Measurements from ENCODE around the gene INHBC. TPM values are rescaled to one million over a fixed set of nuclear protein-coding genes. Genes with fewer than 3 reads are reported as not detected.

INHBC gene
- polyA plus RNA-seq, 2 donors = 0.01 TPM; not detected in 1

GRCh38 chr12:57458665-57459054, 24.1 kb downstream of the INHBC start:
- 29% methylated on average over 3 of the region's 3 CpGs for WGBS, 2 donors
- Histone ChIP-seq H3K27ac (ENCODE audit: low read depth in 2 of 2, low read length in 1 of 2) (peak overlapping the region; percentile 64 to 65), H3K4me1 (ENCODE audit: control insufficient read depth in 2 of 2, insufficient read depth in 2 of 2, low read length in 1 of 2) (peaks cover 0 to 6% of the 10 kb centered on the region in 2 donors), H3K27me3 (ENCODE audit: control insufficient read depth in 1 of 2, insufficient read depth in 2 of 2, low read length in 2 of 2) (no peaks in the 10 kb centered on the region), H3K4me3 (ENCODE audit: low read depth in 1 of 2, low read length in 2 of 2) (peak overlapping the region; percentile 45 to 62), H3K36me3 (ENCODE audit: control insufficient read depth in 2 of 2, insufficient read depth in 2 of 2, low read length in 1 of 2) (no peaks in the 10 kb centered on the region), H3K9me3 (ENCODE audit: control insufficient read depth in 2 of 2, insufficient read depth in 1 of 2, low read depth in 1 of 2, low read length in 1 of 2) (no peaks in the 10 kb centered on the region)

- Histone ChIP-seq H3K9me3 (ENCODE audit: control insufficient read depth in 2 of 2, insufficient read depth in 1 of 2, low read depth in 1 of 2, low read length in 1 of 2) (no peaks in the 10 kb centered on the region), H3K36me3 (ENCODE audit: control insufficient read depth in 2 of 2, insufficient read depth in 2 of 2, low read length in 1 of 2) (no peaks in the 10 kb centered on the region), H3K4me3 (ENCODE audit: low read depth in 1 of 2, low read length in 2 of 2) (peak overlapping the region; percentile 45 to 62), H3K4me1 (ENCODE audit: control insufficient read depth in 2 of 2, insufficient read depth in 2 of 2, low read length in 1 of 2) (peaks cover 0 to 6% of the 10 kb centered on the region in 2 donors), H3K27me3 (ENCODE audit: control insufficient read depth in 1 of 2, insufficient read depth in 2 of 2, low read length in 2 of 2) (no peaks in the 10 kb centered on the region), H3K27ac (ENCODE audit: low read depth in 2 of 2, low read length in 1 of 2) (peak overlapping the region; percentile 65 to 74)
- WGBS, 2 donors = 0 to 1% methylated on average over 24 of the region's 24 CpGs
These were observed 24.6 kb downstream of the INHBC start for GRCh38 chr12:57459055-57459749.

- Histone ChIP-seq H3K9me3 (ENCODE audit: control insufficient read depth in 2 of 2, insufficient read depth in 1 of 2, low read depth in 1 of 2, low read length in 1 of 2) (no peaks in the 10 kb centered on the region), H3K27me3 (ENCODE audit: control insufficient read depth in 1 of 2, insufficient read depth in 2 of 2, low read length in 2 of 2) (no peaks in the 10 kb centered on the region), H3K36me3 (ENCODE audit: control insufficient read depth in 2 of 2, insufficient read depth in 2 of 2, low read length in 1 of 2) (no peaks in the 10 kb centered on the region), H3K4me1 (ENCODE audit: control insufficient read depth in 2 of 2, insufficient read depth in 2 of 2, low read length in 1 of 2) (peaks cover 0 to 6% of the 10 kb centered on the region in 2 donors), H3K4me3 (ENCODE audit: low read depth in 1 of 2, low read length in 2 of 2) (peak within 1 kb of the TSS; percentile 45 to 62), H3K27ac (ENCODE audit: low read depth in 2 of 2, low read length in 1 of 2) (peak within 1 kb of the TSS; percentile 65 to 74)
- 1% methylated on average over 17 to 31 of the region's 36 CpGs for WGBS, 2 donors
These were observed 25.3 kb downstream of the INHBC start, which contains the start of gene GLI1 for GRCh38 chr12:57459750-57460467. Gene GLI1 (plus strand): TSS chr12:57459785. CDS start chr12:57463692, 3,907 bp downstream.

DNA sequence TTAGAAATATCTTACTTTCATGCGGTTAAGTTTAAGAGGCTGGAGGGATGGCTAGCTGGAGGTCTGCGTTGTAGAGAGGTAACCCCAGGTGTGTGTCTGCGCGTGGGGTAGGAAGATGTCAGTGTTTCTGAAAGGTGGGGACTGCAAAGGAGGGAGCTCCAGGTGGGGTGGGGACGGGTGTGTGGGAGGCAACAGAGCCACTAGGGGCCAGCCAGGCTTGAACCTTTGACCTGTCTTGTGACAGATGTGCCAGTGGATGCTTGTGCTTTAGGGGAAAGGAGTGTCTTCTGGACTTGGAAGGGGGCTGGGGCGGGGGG, 25.8 kb downstream of the INHBC start:
- H3K9me3 ChIP-seq (ENCODE audit: control insufficient read depth in 2 of 2, insufficient read depth in 1 of 2, low read depth in 1 of 2, low read length in 1 of 2) = no peaks in the 10 kb centered on the region
- no peak overlapping the region for H3K27ac ChIP-seq (ENCODE audit: low read depth in 2 of 2, low read length in 1 of 2)
- no peaks in the 10 kb centered on the region for H3K27me3 ChIP-seq (ENCODE audit: control insufficient read depth in 1 of 2, insufficient read depth in 2 of 2, low read length in 2 of 2)
- H3K4me3 ChIP-seq (ENCODE audit: low read depth in 1 of 2, low read length in 2 of 2) = peak overlapping the region in 1 of 2 donors; percentile 62
- no peaks in the 10 kb centered on the region for H3K36me3 ChIP-seq (ENCODE audit: control insufficient read depth in 2 of 2, insufficient read depth in 2 of 2, low read length in 1 of 2)
- 0 to 4% methylated on average over 5 to 6 of the region's 6 CpGs for WGBS, 2 donors
- H3K4me1 ChIP-seq (ENCODE audit: control insufficient read depth in 2 of 2, insufficient read depth in 2 of 2, low read length in 1 of 2) = peaks cover 0 to 6% of the 10 kb centered on the region in 2 donors

- H3K4me1 ChIP-seq (ENCODE audit: control insufficient read depth in 2 of 2, insufficient read depth in 2 of 2, low read length in 1 of 2) = peaks cover 0 to 6% of the 10 kb centered on the region in 2 donors
- H3K36me3 ChIP-seq (ENCODE audit: control insufficient read depth in 2 of 2, insufficient read depth in 2 of 2, low read length in 1 of 2) = no peaks in the 10 kb centered on the region
- no peaks in the 10 kb centered on the region for H3K27me3 ChIP-seq (ENCODE audit: control insufficient read depth in 1 of 2, insufficient read depth in 2 of 2, low read length in 2 of 2)
- 2 to 3% methylated on average over 18 to 19 of the region's 19 CpGs for WGBS, 2 donors
- no peaks in the 10 kb centered on the region for H3K9me3 ChIP-seq (ENCODE audit: control insufficient read depth in 2 of 2, insufficient read depth in 1 of 2, low read depth in 1 of 2, low read length in 1 of 2)
- H3K4me3 ChIP-seq (ENCODE audit: low read depth in 1 of 2, low read length in 2 of 2) = no peak overlapping the region
- no peak overlapping the region for H3K27ac ChIP-seq (ENCODE audit: low read depth in 2 of 2, low read length in 1 of 2)
These were observed 26.3 kb downstream of the INHBC start for GRCh38 chr12:57460841-57461275.

DNA sequence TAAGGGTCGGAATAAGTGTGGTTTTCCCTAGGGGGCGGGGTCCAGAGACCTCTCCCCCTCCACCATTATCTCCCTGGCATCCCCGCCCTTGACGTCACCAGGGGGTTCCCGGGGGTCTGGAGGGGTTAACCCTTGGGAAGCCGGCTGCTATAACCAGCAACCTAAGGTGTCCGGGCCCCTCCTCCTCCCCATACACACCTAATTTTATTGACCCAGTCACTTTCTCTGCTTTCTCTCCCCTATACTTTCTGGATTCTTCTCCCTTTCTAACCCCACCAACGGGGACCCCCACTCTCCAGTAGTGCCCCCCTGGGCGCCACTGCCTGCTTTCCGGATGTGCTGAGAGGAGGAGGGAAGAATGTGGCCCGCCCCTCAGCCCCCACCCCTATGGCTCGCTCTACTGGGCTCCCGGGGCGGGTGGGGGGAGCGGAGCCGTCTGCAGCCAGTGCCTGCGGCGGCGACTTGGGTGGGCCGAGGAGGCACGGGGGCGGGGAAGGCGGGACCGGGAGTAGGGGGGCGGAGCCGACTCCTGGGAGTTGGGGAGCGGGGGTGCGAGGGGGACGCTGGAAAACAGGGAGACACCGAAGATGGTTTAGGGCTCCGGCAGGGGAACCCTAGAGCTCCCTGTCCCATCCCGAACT, 26.8 kb downstream of the INHBC start:
- Histone ChIP-seq H3K4me3 (ENCODE audit: low read depth in 1 of 2, low read length in 2 of 2) (peak overlapping the region in 1 of 2 donors; percentile 50), H3K9me3 (ENCODE audit: control insufficient read depth in 2 of 2, insufficient read depth in 1 of 2, low read depth in 1 of 2, low read length in 1 of 2) (no peaks in the 10 kb centered on the region), H3K4me1 (ENCODE audit: control insufficient read depth in 2 of 2, insufficient read depth in 2 of 2, low read length in 1 of 2) (peaks cover 0 to 6% of the 10 kb centered on the region in 2 donors), H3K36me3 (ENCODE audit: control insufficient read depth in 2 of 2, insufficient read depth in 2 of 2, low read length in 1 of 2) (no peaks in the 10 kb centered on the region), H3K27ac (ENCODE audit: low read depth in 2 of 2, low read length in 1 of 2) (no peak overlapping the region), H3K27me3 (ENCODE audit: control insufficient read depth in 1 of 2, insufficient read depth in 2 of 2, low read length in 2 of 2) (no peaks in the 10 kb centered on the region)
- WGBS, 2 donors = 1 to 2% methylated on average over 22 to 32 of the region's 32 CpGs

GRCh38 chr12:57461917-57462250, 27.3 kb downstream of the INHBC start:
- Histone ChIP-seq H3K27me3 (ENCODE audit: control insufficient read depth in 1 of 2, insufficient read depth in 2 of 2, low read length in 2 of 2) (no peaks in the 10 kb centered on the region), H3K9me3 (ENCODE audit: control insufficient read depth in 2 of 2, insufficient read depth in 1 of 2, low read depth in 1 of 2, low read length in 1 of 2) (no peaks in the 10 kb centered on the region), H3K27ac (ENCODE audit: low read depth in 2 of 2, low read length in 1 of 2) (peak overlapping the region in 1 of 2 donors; percentile 78), H3K36me3 (ENCODE audit: control insufficient read depth in 2 of 2, insufficient read depth in 2 of 2, low read length in 1 of 2) (no peaks in the 10 kb centered on the region), H3K4me1 (ENCODE audit: control insufficient read depth in 2 of 2, insufficient read depth in 2 of 2, low read length in 1 of 2) (peaks cover 0 to 6% of the 10 kb centered on the region in 2 donors), H3K4me3 (ENCODE audit: low read depth in 1 of 2, low read length in 2 of 2) (peak overlapping the region; percentile 44 to 50)
- WGBS, 2 donors = 0% methylated on average over 9 of the region's 9 CpGs

DNA sequence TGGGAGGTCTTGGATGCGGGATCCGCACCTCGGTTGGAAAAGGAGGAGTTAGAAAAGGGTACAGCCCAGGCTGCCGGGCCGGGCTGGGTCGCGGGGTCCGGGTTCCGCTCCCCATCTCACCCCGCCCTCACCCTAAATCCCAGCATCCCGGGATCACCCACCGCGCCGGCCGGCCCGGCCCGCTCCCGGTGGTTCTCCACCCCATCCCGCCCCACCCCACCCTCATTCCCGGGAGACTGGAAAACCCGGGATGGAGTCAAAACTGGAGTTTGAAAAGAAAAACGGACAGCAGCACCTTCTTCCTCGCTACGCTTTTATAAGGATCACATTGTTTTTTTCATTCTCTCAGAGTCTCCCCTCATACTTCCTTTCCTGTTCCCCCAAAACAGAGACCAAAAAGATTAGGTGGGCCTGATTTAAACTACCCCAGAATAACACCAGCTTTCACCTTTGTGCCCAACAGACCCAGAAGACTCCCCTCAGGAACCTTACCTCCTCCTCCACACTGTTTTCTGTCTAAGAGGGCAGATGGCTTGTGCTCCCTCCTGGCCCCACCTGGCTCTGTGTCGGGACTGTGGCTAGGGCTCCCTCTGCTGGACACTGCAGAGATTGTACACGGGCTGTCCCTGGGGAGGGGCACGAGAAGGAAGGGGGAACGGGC, 27.8 kb downstream of the INHBC start:
- Histone ChIP-seq H3K27ac (ENCODE audit: low read depth in 2 of 2, low read length in 1 of 2) (peak overlapping the region; percentile 78 to 82), H3K36me3 (ENCODE audit: control insufficient read depth in 2 of 2, insufficient read depth in 2 of 2, low read length in 1 of 2) (no peaks in the 10 kb centered on the region)

DNA sequence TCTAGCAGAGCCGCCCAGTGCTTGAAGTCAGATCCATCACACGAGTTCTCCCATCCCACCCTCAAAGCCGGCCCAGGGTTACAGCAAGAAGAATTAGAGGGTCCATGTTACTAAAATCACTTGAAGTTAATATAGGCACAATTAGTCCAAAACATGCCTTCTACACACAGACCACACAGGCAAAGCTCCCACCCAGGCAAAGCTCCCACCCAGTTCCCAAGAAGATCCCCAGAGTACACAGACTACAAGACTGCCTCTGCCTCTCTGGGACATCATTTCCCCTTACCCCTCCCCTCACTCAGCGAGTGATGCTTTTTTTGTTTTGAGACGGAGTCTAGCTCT, 28.3 kb downstream of the INHBC start:
- 29 to 32% methylated on average over 5 of the region's 5 CpGs for WGBS, 2 donors
- no peak overlapping the region for H3K4me3 ChIP-seq (ENCODE audit: low read depth in 1 of 2, low read length in 2 of 2)
- no peaks in the 10 kb centered on the region for H3K9me3 ChIP-seq (ENCODE audit: control insufficient read depth in 2 of 2, insufficient read depth in 1 of 2, low read depth in 1 of 2, low read length in 1 of 2)
- H3K27me3 ChIP-seq (ENCODE audit: control insufficient read depth in 1 of 2, insufficient read depth in 2 of 2, low read length in 2 of 2) = no peaks in the 10 kb centered on the region
- no peaks in the 10 kb centered on the region for H3K36me3 ChIP-seq (ENCODE audit: control insufficient read depth in 2 of 2, insufficient read depth in 2 of 2, low read length in 1 of 2)
- peaks cover 0 to 6% of the 10 kb centered on the region in 2 donors for H3K4me1 ChIP-seq (ENCODE audit: control insufficient read depth in 2 of 2, insufficient read depth in 2 of 2, low read length in 1 of 2)
- H3K27ac ChIP-seq (ENCODE audit: low read depth in 2 of 2, low read length in 1 of 2) = no peak overlapping the region

More for the DNA sequence above, 27.8 kb downstream of the INHBC start:
- no peaks in the 10 kb centered on the region for H3K9me3 ChIP-seq (ENCODE audit: control insufficient read depth in 2 of 2, insufficient read depth in 1 of 2, low read depth in 1 of 2, low read length in 1 of 2)
- WGBS, 2 donors = 0 to 1% methylated on average over 28 of the region's 28 CpGs
- peaks cover 0 to 6% of the 10 kb centered on the region in 2 donors for H3K4me1 ChIP-seq (ENCODE audit: control insufficient read depth in 2 of 2, insufficient read depth in 2 of 2, low read length in 1 of 2)
- H3K27me3 ChIP-seq (ENCODE audit: control insufficient read depth in 1 of 2, insufficient read depth in 2 of 2, low read length in 2 of 2) = no peaks in the 10 kb centered on the region
- H3K4me3 ChIP-seq (ENCODE audit: low read depth in 1 of 2, low read length in 2 of 2) = peak overlapping the region; percentile 44 to 50
